Ovary (tissue), 9 donors: ENCODE data around the gene TWNK. TPM values are rescaled to one million over a fixed set of nuclear protein-coding genes. Genes with fewer than 3 reads are reported as not detected.

Experiments
- DNase-seq, 5 donors: peaks; one replicate each; pipeline ENCODE4 v3.0.0-alpha.2; 2019 to 2020
- H3K27ac ChIP-seq, 2 donors: fragments of 200-600 bp; one replicate each; pipeline versions ENCODE4 v1.5.1 to v1.8.0; 2019 to 2022
- H3K27me3 ChIP-seq: fragments of 200-600 bp; one replicate; pipeline ENCODE4 v1.8.0; 2022
- H3K36me3 ChIP-seq: fragments of 200-600 bp; sonication (generic); one replicate; pipeline ENCODE4 v1.5.1; 2019
- H3K4me1 ChIP-seq: one replicate; pipeline ENCODE4 v1.8.1; 2013; ENCODE audit warnings: mild to moderate bottlenecking, moderate library complexity; ENCODE audit not compliant: insufficient read depth
- H3K4me3 ChIP-seq: fragments of 200-600 bp; sonication (generic); one replicate; pipeline ENCODE4 v1.5.1; 2017
- H3K9me3 ChIP-seq, 2 donors: fragments of 200-600 bp in 1 of 2; sonication (generic) in 1 of 2; one replicate each; pipeline versions ENCODE4 v1.5.1 to v1.8.1; 2013 to 2019; ENCODE audit warnings: mild to moderate bottlenecking in 1 of 2, moderate library complexity in 1 of 2
- EP300 ChIP-seq: sonication (generic); formaldehyde crosslinking; IDR thresholded peaks from one replicate; pipeline ENCODE4 v1.6.1; 2017; ENCODE audit warnings: antibody characterized with exemption
- POLR2A ChIP-seq: fragments of 450-650 bp; IDR thresholded peaks from one replicate; pipeline ENCODE4 v1.6.1; 2017; ENCODE audit warnings: antibody characterized with exemption, mild to moderate bottlenecking, moderate library complexity
- WGBS, 3 donors: extraction: QIAGEN DNeasy Blood & Tissue Kit in 1 of 3; methylation state at CpG; one replicate each; pipeline versions ENCODE4 v1.1.5 to v1.1.7; 2013 to 2017; 5-methylcytosine and 5-hydroxymethylcytosine counted together
- intact Hi-C, 4 donors: fragments of 100-400 bp; cut with DNase I; formaldehyde crosslinking; loops; one replicate each; pipeline versions ENCODE4 v1.11.0 to v1.15.1; 2022 to 2023
- polyA plus RNA-seq, 2 donors: library from polyadenylated mRNA; stranded (reverse); fragments of 200-250 nt in 1 of 2; fragments of 350-450 nt in 1 of 2; fragmentation: Illumina TruSeq in 1 of 2; extraction: RNeasy Lipid Tissue Mini Kit (QIAGEN cat#74804) in 1 of 2; gene quantifications; one replicate each; pipeline ENCODE4 v1.2.3, GENCODE V29; 2013 to 2014
- total RNA-seq, 7 donors: library from RNA; depleted of rRNA in 2 of 7; stranded (reverse); fragments of >200 nt in 2 of 7; fragmentation: NEBNext Ultra II Directional in 3 of 7; extraction: Animal tissue kit (Norgen Biotek cat#: 25700) in 3 of 7; gene quantifications; one replicate each; pipeline versions ENCODE4 v1.1.0 to v1.2.4, GENCODE V29; 2016 to 2023
- TF ChIP-seq, protein P1 (sequence below), 3 donors: fragments of 450-650 bp in 2 of 3; fragments of 200-600 bp in 1 of 3; IDR thresholded peaks; one replicate each; pipeline versions ENCODE4 v1.5.1 to v1.8.0; 2016 to 2022; ENCODE audit warnings: antibody characterized with exemption in 3 of 3, mild to moderate bottlenecking in 1 of 3
- donor health status: DM: no; HTN: no; CAD: no; lungs with moderate emphysema.
- donor health status: DM: no; HTN: no; CAD: no.
- donor health status: Bipolar disorder and iron deficiency.
- donor health status: DM: yes; HTN: yes; CAD: no.
- donor health status: DM: no; HTN: no; CAD: no.
- donor health status: DM: yes; HTN: yes; CAD: no.

Gene TWNK
- total and polyA plus RNA-seq, 9 donors, result 2.4 to 13.9 (median 10.7) TPM

DNA sequence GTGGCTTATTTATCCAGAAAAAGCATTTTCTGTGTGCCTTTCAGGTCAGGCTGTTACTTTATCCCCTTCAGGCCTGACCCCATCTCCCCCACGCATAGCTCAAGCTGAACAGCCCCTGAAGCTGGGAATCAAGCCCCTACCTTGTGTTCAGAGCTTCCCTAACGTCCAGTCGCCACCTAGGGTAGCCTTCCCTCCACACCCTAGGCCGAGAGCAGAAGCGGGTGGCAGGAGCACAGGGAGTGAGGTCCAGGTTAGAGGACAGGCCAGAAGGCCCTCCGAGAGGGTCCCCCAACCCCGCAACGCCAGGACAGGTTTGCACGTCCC is 18.5 kb upstream of the TWNK start:
- intact Hi-C loops, result loop anchor here in 1 of 4 donors (10.0 kb wide), 1 partner anchor 84 kb away; no protein-coding TSS in a partner anchor
- no peaks in the 10 kb centered on the region for H3K36me3 ChIP-seq
- H3K4me3 ChIP-seq, result peak overlapping the region; percentile 76
- 8 to 17% (median 15%) methylated on average over 9 of the region's 9 CpGs for WGBS, 3 donors
- H3K4me1 ChIP-seq, result peaks cover 8% of the 10 kb centered on the region
- no peak for DNase-seq
- no peak for TF ChIP-seq EP300
- TF ChIP-seq POLR2A, result no peak
- TF ChIP-seq, protein P1, sequence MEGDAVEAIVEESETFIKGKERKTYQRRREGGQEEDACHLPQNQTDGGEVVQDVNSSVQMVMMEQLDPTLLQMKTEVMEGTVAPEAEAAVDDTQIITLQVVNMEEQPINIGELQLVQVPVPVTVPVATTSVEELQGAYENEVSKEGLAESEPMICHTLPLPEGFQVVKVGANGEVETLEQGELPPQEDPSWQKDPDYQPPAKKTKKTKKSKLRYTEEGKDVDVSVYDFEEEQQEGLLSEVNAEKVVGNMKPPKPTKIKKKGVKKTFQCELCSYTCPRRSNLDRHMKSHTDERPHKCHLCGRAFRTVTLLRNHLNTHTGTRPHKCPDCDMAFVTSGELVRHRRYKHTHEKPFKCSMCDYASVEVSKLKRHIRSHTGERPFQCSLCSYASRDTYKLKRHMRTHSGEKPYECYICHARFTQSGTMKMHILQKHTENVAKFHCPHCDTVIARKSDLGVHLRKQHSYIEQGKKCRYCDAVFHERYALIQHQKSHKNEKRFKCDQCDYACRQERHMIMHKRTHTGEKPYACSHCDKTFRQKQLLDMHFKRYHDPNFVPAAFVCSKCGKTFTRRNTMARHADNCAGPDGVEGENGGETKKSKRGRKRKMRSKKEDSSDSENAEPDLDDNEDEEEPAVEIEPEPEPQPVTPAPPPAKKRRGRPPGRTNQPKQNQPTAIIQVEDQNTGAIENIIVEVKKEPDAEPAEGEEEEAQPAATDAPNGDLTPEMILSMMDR (IDR thresholded peaks at IDR 0.05), result no peak
- no peaks in the 10 kb centered on the region for H3K27me3 ChIP-seq
- H3K9me3 ChIP-seq, result no peaks in the 10 kb centered on the region
- no peak overlapping the region for H3K27ac ChIP-seq

- Histone ChIP-seq H3K9me3 (no peaks in the 10 kb centered on the region), H3K4me3 (peak within 1 kb of the TSS; percentile 76), H3K27ac (peak within 1 kb of the TSS in 1 of 2 donors; percentile 24), H3K27me3 (no peaks in the 10 kb centered on the region), H3K4me1 (peaks cover 8% of the 10 kb centered on the region), H3K36me3 (no peaks in the 10 kb centered on the region)
- peak; percentile 59 to 78 (median 75) for DNase-seq
- intact Hi-C loops, result loop anchor here in 1 of 4 donors (10.0 kb wide), 1 partner anchor 85 kb away; no protein-coding TSS in a partner anchor
- TF ChIP-seq, protein P1 (IDR thresholded peaks at IDR 0.05), result peak; percentile 47 to 73 (median 67)
- TF ChIP-seq POLR2A, result no peak
- 0 to 2% (median 1%) methylated on average over 42 to 70 of the region's 70 CpGs for WGBS, 3 donors
These were observed 17.9 kb upstream of the TWNK start, which contains the start of gene SEMA4G for GRCh38 chr10:100969187-100970075. Gene SEMA4G, plus strand, starts transcription at chr10:100969504. Its CDS starts 3,409 bp downstream, at chr10:100972913.

GRCh38 chr10:100970076-100970913 is 17.0 kb upstream of the TWNK start:
- Histone ChIP-seq H3K9me3 (no peaks in the 10 kb centered on the region), H3K4me1 (peaks cover 8% of the 10 kb centered on the region), H3K4me3 (peak overlapping the region; percentile 76), H3K36me3 (no peaks in the 10 kb centered on the region), H3K27ac (peak overlapping the region in 1 of 2 donors; percentile 24), H3K27me3 (no peaks in the 10 kb centered on the region)
- WGBS, 3 donors, result 11 to 23% (median 18%) methylated on average over 13 of the region's 13 CpGs
- DNase-seq, result peak; percentile 42 to 64 (median 55)
- TF ChIP-seq, protein P1 (IDR thresholded peaks at IDR 0.05), result no peak
- TF ChIP-seq POLR2A, result no peak
- TF ChIP-seq EP300, result no peak
- intact Hi-C loops, result no loop called here
